Astrocyte (in vitro differentiated cells and primary cell): ENCODE data around the gene LIN9.

Source experiments
- EZH2 ChIP-seq: IDR thresholded peaks from 2 replicates; pipeline ENCODE4 v1.6.1; 2012; ENCODE audit warnings: mild to moderate bottlenecking, low read length, inconsistent platforms; ENCODE audit not compliant: insufficient read depth
- TF ChIP-seq, protein P1 (sequence below): IDR thresholded peaks from 2 replicates; pipeline ENCODE4 v1.5.1; 2011; ENCODE audit warnings: low read depth, mild to moderate bottlenecking, inconsistent platforms, low read length, moderate library complexity; ENCODE audit not compliant: insufficient read depth

DNA sequence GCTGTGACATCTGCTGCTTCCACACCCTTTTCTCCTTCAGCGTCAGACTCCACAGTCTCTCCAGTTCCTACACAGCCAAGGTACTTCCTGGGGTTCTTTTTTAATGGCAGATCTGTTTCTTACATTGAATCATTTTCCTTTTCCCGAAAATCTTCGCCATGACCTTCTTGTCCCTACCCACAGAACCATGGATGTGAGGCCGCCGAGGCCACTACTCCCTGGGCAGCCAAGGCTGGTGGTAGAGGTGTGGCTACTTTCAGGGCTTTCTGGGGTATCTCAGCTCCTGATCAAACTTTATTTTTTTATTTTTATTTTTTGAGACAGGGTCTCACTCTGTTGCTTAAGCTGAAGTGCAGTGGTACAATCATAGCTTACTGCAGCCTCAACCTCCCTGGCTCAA is 9.5 kb upstream of the LIN9 start:
- TF ChIP-seq, protein P1, sequence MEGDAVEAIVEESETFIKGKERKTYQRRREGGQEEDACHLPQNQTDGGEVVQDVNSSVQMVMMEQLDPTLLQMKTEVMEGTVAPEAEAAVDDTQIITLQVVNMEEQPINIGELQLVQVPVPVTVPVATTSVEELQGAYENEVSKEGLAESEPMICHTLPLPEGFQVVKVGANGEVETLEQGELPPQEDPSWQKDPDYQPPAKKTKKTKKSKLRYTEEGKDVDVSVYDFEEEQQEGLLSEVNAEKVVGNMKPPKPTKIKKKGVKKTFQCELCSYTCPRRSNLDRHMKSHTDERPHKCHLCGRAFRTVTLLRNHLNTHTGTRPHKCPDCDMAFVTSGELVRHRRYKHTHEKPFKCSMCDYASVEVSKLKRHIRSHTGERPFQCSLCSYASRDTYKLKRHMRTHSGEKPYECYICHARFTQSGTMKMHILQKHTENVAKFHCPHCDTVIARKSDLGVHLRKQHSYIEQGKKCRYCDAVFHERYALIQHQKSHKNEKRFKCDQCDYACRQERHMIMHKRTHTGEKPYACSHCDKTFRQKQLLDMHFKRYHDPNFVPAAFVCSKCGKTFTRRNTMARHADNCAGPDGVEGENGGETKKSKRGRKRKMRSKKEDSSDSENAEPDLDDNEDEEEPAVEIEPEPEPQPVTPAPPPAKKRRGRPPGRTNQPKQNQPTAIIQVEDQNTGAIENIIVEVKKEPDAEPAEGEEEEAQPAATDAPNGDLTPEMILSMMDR, result no peak
- TF ChIP-seq EZH2, result no peak
